ENCODE results near the gene ATP10A. TPM values are rescaled to one million over a fixed set of nuclear protein-coding genes. Genes with fewer than 3 reads are reported as not detected.

The ATP10A gene
- total and polyA plus RNA-seq, 9 donors = 0.28 to 3.2 (median 1.1) TPM

DNA sequence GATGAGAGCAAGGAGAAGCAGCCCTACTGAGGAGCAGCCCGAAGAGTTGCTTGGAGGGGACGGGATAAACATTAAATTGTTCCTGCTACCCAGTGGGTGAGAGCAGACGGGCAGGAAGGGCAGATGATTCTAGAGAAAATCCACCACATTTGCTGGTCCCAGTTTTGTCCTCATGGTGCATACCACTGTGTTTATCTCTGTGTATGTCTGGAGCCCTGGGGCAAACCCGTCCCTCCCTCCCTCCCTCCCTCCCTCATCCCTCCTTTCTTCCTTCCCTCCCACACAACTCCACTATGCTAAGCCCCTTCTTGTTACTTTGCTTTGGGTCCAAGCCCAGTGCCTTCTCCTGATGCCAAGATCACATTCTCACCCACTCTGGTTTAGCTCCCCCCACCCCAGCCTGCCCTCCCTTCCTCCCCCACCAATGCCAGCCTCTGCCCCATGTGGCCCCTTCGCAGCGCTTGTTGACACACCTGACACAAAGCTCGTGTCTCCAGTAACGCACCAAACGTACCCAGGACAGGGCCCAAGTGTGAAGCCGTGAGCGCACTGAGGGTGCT lies 194.8 kb downstream of the ATP10A start:
- no peaks in the 10 kb centered on the region for H3K4me1 ChIP-seq (ENCODE audit: insufficient read depth)
- no peaks in the 10 kb centered on the region for H3K9me3 ChIP-seq
- H3K27ac ChIP-seq = no peak overlapping the region
- no peak overlapping the region for H3K4me3 ChIP-seq
- no peaks in the 10 kb centered on the region for H3K36me3 ChIP-seq
- no peak for DNase-seq
- TF ChIP-seq, protein P1, sequence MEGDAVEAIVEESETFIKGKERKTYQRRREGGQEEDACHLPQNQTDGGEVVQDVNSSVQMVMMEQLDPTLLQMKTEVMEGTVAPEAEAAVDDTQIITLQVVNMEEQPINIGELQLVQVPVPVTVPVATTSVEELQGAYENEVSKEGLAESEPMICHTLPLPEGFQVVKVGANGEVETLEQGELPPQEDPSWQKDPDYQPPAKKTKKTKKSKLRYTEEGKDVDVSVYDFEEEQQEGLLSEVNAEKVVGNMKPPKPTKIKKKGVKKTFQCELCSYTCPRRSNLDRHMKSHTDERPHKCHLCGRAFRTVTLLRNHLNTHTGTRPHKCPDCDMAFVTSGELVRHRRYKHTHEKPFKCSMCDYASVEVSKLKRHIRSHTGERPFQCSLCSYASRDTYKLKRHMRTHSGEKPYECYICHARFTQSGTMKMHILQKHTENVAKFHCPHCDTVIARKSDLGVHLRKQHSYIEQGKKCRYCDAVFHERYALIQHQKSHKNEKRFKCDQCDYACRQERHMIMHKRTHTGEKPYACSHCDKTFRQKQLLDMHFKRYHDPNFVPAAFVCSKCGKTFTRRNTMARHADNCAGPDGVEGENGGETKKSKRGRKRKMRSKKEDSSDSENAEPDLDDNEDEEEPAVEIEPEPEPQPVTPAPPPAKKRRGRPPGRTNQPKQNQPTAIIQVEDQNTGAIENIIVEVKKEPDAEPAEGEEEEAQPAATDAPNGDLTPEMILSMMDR (IDR thresholded peaks at IDR 0.05) = no peak
- TF ChIP-seq POLR2A (IDR thresholded peaks at IDR 0.05) (no peak), EP300 (IDR thresholded peaks at IDR 0.05) (no peak)
- no peaks in the 10 kb centered on the region for H3K27me3 ChIP-seq
- WGBS, 3 donors = 83 to 91% (median 84%) methylated on average over 11 of the region's 11 CpGs
- intact Hi-C loops (cut with DNase I) = no loop called here

GRCh38 chr15:25667829-25668228 lies 195.3 kb downstream of the ATP10A start:
- Histone ChIP-seq H3K36me3 (no peaks in the 10 kb centered on the region), H3K9me3 (no peaks in the 10 kb centered on the region), H3K27ac (no peak overlapping the region), H3K27me3 (no peaks in the 10 kb centered on the region), H3K4me3 (no peak overlapping the region), H3K4me1 (ENCODE audit: insufficient read depth) (no peaks in the 10 kb centered on the region)
- WGBS, 3 donors = 68 to 74% (median 74%) methylated on average over 13 of the region's 13 CpGs
- TF ChIP-seq POLR2A (IDR thresholded peaks at IDR 0.05) (no peak), EP300 (IDR thresholded peaks at IDR 0.05) (no peak)
- TF ChIP-seq, protein P1 (IDR thresholded peaks at IDR 0.05) = no peak
- DNase-seq = no peak
- intact Hi-C loops (cut with DNase I) = no loop called here

GRCh38 chr15:25665913-25666312 lies 197.2 kb downstream of the ATP10A start:
- Histone ChIP-seq H3K4me1 (ENCODE audit: insufficient read depth) (no peaks in the 10 kb centered on the region), H3K36me3 (no peaks in the 10 kb centered on the region), H3K9me3 (no peaks in the 10 kb centered on the region), H3K4me3 (no peak overlapping the region), H3K27me3 (no peaks in the 10 kb centered on the region), H3K27ac (no peak overlapping the region)
- TF ChIP-seq, protein P1 (IDR thresholded peaks at IDR 0.05) = no peak
- TF ChIP-seq POLR2A (IDR thresholded peaks at IDR 0.05) = no peak
- no peak for TF ChIP-seq EP300 (IDR thresholded peaks at IDR 0.05)
- WGBS, 3 donors = 85 to 95% (median 90%) methylated on average over 3 of the region's 3 CpGs
- intact Hi-C loops (cut with DNase I) = no loop called here
- no peak for DNase-seq

DNA sequence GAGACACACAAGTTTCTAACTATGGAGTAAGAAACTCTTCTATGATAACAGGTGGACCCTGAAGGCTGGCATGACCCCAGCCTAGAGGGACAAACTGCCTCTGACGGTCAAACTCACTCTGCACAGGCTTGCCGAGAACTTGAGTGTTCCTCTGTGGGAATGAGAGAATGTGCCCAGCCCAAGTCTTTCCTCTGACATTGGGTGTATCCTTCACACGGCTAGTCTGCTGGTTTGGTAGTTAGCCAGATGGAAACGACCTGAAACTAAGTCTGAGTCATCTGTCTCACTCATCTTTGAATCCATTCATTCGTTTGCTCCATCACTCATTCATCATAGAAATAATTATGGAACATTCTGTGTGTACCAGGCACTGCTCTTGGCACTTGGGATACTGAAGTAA lies 198.4 kb downstream of the ATP10A start:
- Histone ChIP-seq H3K27ac (no peak overlapping the region), H3K4me3 (no peak overlapping the region), H3K4me1 (ENCODE audit: insufficient read depth) (no peaks in the 10 kb centered on the region), H3K9me3 (no peaks in the 10 kb centered on the region), H3K36me3 (no peaks in the 10 kb centered on the region), H3K27me3 (no peaks in the 10 kb centered on the region)
- TF ChIP-seq, protein P1 (IDR thresholded peaks at IDR 0.05) = no peak
- TF ChIP-seq EP300 (IDR thresholded peaks at IDR 0.05) (no peak), POLR2A (IDR thresholded peaks at IDR 0.05) (no peak)
- 54 to 64% (median 62%) methylated on average over 5 of the region's 5 CpGs for WGBS, 3 donors
- no peak for DNase-seq
- intact Hi-C loops (cut with DNase I) = no loop called here

Data from ovary (tissue), 9 donors.